ENCODE results near the gene FUT9.
"Not testable (repeated sequence)": the region's sequence is repeated elsewhere in the genome, so short reads cannot be mapped to it uniquely, and the experiment has no call there.

FUT9 gene

DNA sequence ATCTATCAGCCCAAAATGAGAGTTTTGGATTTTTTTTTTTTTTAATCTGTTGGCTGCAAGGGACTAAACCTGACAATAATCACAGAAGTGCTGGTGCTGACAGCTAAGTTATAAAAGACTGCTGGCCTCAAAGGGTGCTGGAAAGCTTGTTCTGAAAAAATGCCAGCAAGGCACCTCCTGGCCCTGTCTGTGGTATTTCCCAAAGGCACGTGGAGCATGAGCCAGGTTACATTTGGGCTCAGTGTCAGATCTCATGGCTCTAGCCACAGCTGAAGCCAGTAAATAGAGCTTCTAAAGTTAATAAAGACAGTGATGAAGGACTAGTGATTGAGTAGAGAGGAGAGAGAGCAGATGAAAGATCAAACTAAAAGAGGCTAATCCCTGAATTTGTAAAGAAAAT lies 178.9 kb downstream of the FUT9 start:
- DNase-seq: no peak

DNA sequence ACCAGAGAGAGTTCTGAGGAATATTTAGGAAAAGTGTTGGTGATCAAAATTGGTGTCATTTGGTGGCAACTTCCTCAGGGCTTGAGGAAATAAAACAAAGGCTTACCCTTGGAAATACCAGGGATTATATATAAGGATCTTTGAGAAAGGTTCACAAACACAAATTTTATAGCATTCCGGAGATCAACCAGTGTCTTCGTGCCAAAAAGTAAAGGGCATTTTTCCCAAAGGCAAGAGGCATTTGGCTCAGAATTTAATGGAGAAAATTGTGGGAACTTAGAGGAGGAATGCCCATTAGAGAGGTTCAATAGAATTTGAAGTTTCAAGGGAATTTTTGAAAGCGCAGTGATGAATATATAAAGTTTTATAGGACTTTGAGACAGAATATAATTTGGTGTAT lies 179.5 kb downstream of the FUT9 start:
- no peak for DNase-seq

DNA sequence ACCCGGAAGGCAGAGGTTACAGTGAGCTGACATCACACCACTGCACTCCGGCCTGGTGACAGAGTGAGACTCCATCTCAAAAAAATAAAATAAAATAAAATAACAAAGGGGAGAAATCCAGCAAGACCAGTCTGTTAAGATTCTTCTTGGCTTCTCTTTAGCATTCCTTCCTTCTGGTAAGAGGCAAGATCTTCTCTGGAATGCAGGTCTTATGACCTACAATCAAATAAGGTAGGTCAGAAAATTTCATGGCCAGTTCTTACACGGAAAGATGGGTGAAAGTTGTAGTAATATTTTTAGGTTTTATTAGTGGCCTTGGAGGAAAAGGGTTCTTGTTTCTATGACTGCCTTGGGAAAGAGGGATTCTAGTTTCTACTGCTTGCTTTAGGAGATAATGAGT lies 180.9 kb downstream of the FUT9 start:
- DNase-seq: no peak

DNA sequence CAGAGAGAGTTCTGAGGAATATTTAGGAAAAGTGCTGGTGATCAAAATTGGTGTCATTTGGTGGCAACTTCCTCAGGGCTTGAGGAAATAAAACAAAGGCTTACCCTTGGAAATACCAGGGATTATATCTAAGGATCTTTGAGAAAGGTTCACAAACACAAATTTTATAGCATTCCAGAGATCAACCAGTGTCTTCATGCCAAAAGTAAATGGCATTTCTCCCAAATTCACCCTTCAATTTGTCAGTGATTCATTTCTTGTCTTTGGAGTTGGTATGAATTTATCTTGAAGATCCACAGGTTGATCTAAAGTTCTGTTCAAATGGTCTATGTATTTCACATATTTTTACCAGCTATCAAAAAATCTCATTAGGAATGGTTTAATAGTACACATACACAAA lies 181.5 kb downstream of the FUT9 start:
- no peak for DNase-seq

DNA sequence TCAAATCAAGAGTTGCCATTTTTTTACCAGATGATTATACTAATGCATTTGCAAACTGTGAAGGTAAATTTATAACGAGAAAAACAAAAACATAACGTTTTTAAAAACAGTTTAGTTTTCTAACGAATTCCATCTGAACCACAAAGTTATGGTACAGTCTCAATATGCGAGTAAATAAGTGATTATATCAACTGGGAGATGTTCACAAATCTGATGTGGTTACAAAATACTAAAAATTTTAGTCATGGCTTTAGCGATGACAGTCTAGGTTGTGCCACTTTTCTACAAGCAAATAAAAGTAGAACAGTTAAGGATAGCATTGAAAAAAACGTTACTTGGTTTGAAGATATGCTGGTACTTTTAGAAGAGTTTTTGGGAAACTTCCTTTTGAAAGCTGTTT lies 186.8 kb downstream of the FUT9 start:
- no peak for DNase-seq

DNA sequence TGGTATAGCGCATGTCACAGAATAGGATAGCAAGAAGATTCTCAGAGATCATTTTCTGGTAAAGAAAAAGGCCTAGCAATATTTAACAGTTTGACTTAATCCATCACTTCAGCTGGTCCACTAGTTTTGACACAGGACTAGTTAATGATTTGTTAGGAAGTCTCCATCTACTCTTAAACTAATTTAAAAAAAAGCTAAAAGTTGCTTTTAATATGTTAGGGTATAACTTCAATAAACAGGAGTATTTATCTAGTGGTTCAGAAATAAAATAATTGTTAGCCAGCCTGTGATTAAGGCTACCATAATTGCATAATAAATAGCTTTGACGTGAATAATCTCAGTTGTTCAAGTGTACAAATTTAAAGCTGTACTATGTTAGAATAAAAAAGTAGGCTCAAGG lies 195.6 kb downstream of the FUT9 start:
- DNase-seq: no peak

DNA sequence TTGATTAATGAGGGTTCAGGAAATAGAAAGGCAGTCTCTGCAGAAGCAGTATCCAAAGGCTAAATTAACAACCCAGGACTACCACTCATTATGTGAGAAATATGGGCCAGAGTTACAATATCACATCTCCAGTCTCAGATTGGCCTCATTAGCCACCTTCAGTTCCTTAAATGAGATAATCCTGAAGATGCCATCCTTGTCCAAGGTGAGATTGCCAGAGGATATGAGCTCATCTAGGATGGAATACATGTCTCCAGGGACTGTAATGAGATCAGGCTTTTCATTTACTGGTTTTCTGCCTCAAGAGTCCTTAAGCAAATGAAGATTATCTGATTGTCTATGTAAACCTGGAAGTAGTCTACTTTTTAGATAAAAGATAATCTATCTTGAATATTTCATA lies 196.3 kb downstream of the FUT9 start:
- DNase-seq: no peak

DNA sequence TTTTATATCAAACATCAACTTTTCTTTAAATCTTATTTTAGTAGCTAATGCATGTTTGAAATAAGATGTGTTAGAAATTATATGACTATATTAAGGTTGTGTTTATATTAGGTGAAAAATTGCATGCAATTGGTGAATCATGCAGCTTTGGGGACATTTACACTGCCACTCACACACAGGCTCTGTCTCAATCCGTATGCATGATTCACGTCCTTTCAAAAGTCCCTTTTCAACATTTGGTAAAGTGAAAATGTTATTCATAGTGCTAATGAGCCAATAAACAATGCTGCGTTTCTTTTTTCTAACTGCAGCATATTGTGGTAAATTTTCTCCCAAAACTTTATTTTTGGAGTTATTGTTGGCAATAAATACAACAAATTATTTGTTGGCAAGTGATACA lies 198.0 kb downstream of the FUT9 start:
- no peak for DNase-seq

DNA sequence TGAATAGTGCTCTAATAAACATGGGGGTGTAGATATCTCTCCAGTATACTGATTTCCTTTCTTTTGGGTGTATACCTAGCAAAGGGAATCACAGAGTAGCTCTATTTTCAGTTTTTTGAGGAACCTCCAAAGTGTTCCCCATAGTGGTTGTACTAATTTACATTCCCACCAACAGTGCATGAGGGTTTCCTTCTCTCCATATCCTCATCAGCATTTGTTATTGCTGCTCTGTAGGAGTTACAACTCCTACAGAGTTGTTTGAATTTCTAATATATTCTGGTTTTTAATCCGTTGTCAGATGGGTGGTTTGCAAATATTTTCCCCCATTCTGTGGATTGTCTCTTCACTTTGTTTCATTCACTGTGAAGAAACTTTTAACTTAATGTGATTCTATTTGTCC lies 207.9 kb downstream of the FUT9 start:
- DNase-seq: no peak

DNA sequence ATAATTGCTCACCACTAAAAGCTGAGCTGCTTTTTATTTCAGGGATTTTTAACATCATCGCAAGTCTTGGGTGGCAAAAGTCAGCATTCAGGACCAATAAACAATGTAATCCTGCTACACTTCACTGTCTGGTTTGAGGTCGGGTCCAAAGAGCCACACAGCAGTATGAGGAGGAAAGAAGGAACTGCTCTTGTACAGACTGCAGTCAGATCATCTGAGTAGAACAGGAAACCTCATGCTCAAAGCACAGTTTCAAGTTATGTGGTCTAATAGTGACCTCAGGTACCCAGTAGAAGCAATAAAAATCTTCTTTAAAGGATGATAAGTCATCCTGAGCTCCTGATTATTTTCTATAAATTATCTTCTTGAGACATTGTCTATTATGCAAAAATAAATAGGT lies 211.4 kb downstream of the FUT9 start:
- no peak for DNase-seq

DNA sequence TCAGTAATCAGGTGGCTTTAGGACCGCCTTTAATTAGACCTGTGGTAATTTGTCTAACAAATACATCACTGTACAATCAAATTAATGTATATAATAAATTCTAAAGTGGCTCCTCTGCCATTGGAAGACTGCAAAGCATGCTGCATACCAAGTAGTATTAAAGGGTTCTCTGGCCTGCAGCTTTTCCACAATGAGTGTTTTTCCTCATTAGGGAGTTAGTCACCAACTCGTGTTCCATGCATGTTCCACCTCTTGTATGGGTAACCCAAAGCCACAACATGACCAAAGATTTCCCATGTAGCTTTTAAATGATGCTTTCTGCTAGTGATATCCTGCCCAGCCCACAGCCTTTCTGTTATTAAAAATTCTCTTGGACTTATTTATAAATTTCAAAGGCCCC lies 218.7 kb downstream of the FUT9 start:
- no peak for DNase-seq

DNA sequence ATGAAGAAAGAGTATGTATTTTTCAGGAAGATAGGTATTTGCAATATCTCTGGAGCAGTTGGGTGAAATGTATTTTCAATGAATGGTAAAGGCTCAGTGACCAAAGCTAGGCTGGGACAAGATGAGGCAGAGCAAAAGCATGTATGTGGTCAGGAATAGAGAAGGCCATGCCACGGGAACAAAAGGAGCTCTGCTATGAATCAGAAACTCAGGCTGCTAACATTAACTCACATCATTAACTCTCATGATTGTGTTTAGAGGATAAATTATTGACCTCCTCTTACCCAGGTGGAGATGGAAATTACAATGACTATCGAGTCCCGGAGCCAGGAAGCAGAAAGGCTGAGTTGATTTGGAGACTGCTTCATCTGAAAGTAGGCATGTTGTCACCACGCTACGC lies 220.2 kb downstream of the FUT9 start:
- no peak for DNase-seq

DNA sequence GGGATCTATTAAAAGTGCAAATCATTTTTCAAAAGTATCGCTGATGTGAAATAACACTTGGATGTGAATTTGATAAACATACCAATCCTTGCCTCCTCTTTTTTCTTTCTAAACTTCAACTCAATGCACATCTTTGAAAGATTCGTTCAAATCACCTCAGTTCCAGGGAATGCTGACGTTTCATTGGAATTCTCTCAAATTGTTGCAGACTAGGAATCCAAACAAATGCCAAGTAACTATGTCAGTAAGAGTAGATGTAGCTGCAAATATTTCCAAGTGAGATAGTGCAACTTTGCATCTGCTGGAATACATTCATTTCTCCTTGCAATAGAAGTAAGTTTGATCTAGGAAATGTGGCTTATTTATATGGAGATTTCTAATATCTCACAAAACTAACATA lies 220.7 kb downstream of the FUT9 start:
- DNase-seq: no peak

DNA sequence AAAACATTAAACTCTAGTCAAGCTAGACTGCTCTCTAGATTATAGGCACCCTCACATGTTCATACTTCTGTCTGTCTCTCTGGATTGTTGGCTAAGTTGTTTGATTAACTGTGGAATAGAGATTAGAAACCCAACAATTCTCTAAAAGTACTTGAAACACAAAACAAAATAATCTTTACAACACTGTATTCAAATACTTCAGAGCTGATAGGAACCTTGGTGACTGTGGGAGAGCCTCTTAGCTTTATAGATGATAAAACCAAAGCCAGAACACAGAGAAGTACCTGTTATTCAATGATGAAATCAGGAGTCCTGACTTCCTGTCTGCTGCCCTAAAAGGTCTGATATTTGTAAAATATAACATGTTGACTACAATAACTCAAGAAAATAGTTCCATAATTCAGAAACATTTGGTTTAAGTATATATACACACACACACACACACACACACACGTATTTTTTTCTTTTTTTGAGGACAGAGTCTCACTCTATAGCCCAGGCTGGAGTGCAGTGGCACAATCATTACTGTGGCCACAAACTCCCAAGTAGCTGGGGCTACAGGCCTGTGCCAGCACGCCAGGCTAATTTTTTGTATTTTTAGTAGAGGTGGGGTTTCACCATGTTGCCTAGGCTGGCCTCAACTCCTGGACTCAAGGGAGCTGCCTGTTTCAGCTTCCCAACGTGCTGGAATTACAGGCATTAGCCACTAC lies 222.0 kb downstream of the FUT9 start:
- no peak for DNase-seq

DNA sequence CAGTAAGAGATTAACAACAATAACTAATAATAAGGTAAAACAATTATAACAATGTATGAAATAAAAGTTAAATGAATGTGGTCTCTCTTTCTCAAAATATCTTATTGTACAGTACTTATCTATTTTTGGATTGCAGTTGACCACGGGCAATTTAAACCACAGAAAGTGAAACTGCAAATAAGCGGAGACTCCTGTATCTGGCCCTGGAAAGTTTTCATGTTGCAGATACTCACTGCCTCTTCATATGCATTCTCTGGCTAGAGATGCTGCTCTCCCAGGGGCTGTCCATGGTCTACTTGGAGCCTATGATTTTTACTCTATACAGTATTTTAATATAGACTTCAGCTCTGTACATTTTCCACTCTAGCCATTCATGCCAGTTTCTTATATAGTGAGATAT lies 230.8 kb downstream of the FUT9 start:
- DNase-seq: no peak

DNA sequence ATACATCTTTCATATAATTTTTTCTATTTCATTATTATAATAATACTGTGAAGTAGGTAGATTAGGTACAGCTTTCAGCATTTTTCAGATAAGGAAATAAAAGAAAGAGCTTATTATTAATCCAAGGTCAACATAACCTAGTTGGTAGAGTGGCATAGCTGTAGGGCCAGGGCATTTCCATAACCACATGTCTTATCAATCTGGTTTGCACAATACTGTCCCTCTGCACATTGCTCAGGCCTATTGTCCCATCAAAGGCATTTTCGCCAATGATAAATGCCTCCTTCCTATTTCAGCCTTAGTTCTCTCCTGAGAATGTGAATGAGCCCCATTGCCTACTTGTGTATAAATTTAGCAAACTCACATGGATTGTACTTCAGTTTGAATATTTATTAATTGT lies 234.0 kb downstream of the FUT9 start:
- DNase-seq: no peak

DNA sequence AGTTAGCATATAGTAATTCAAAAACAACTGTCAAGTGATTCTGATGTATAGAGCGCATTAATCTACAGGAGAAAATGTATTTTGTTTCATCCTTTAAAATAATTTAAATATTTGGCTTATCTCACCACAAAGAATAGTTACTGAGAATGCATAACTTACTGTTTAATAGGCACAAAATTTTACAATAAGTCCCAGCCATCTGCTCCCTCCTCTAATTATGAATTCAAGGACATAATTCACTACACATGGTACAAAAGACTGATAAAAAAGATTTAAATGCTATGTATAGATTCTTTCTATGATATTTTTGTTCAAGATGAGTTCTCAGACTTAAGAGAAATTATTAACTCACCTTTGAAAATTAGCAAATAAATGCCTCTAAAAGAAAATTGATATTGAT lies 242.0 kb downstream of the FUT9 start:
- no peak for DNase-seq

DNA sequence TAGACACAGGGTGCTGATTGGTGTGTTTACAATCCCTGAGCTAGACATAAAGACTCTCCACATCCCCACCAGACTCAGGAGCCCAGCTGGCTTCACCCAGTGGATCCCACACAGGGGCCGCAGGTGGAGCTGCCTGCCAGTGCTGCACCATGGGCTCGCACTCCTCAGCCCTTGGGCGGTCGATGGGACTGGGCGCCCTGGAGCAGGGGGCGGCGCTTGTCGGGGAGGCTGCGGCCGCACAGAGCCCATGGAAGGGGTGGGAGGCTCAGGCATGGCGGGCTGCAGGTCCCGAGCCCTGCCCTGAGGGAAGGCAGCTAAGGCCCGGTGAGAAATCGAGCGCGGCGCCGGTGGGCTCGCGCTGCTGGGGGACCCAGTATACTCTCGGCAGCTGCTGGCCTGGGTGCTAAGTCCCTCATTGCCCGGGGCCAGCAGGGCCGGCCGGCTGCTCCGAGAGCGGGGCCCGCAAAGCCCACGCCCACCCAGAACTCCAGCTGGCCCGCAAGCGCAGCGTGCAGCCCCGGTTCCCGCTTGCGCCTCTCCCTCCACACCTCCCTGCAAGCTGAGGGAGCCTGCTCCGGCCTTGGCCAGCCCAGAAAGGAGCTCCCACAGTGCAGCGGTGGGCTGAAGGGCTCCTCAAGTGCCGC lies 245.1 kb downstream of the FUT9 start:
- not testable (repeated sequence) for DNase-seq
